ENCODE results near the gene AIP.

The AIP gene

GRCh38 chr11:67440229-67441097 lies 42.4 kb upstream of the AIP start:
- no peak for FAIRE-seq
- TF ChIP-seq POLR2A (IDR thresholded peaks at IDR 0.05; ENCODE audit: low read depth, low read length) = no peak
- no peak for DNase-seq (ENCODE audit: insufficient read length, low spot score)

- FAIRE-seq (no peak), DNase-seq (ENCODE audit: insufficient read length, low spot score) (no peak)
- no peak for TF ChIP-seq POLR2A (IDR thresholded peaks at IDR 0.05; ENCODE audit: low read depth, low read length)
Observed at GRCh38 chr11:67441098-67441563, 41.7 kb upstream of the AIP start.

- DNase-seq (ENCODE audit: insufficient read length, low spot score) = no peak
- TF ChIP-seq POLR2A (IDR thresholded peaks at IDR 0.05; ENCODE audit: low read depth, low read length) = no peak
- no peak for FAIRE-seq
Observed at GRCh38 chr11:67441731-67442351, 41.0 kb upstream of the AIP start.

- no peak for TF ChIP-seq POLR2A (IDR thresholded peaks at IDR 0.05; ENCODE audit: low read depth, low read length)
- FAIRE-seq (no peak), DNase-seq (ENCODE audit: insufficient read length, low spot score) (no peak)
Observed at GRCh38 chr11:67442504-67443404, 40.1 kb upstream of the AIP start.

GRCh38 chr11:67445515-67445914 lies 37.3 kb upstream of the AIP start:
- TF ChIP-seq POLR2A (IDR thresholded peaks at IDR 0.05; ENCODE audit: low read depth, low read length) = no peak
- FAIRE-seq (no peak), DNase-seq (ENCODE audit: insufficient read length, low spot score) (no peak)

GRCh38 chr11:67448220-67448609 lies 34.6 kb upstream of the AIP start:
- TF ChIP-seq POLR2A (IDR thresholded peaks at IDR 0.05; ENCODE audit: low read depth, low read length) = no peak
- no peak for DNase-seq (ENCODE audit: insufficient read length, low spot score)
- FAIRE-seq = no peak

- FAIRE-seq (no peak), DNase-seq (ENCODE audit: insufficient read length, low spot score) (no peak)
- no peak for TF ChIP-seq POLR2A (IDR thresholded peaks at IDR 0.05; ENCODE audit: low read depth, low read length)
Observed at GRCh38 chr11:67449116-67449844, 33.5 kb upstream of the AIP start.

- TF ChIP-seq POLR2A (IDR thresholded peaks at IDR 0.05; ENCODE audit: low read depth, low read length) = no peak
- DNase-seq (ENCODE audit: insufficient read length, low spot score) (no peak), FAIRE-seq (no peak)
Observed at GRCh38 chr11:67450796-67451657, 31.8 kb upstream of the AIP start.

GRCh38 chr11:67451658-67451976 lies 31.2 kb upstream of the AIP start:
- FAIRE-seq = no peak
- no peak for DNase-seq (ENCODE audit: insufficient read length, low spot score)
- no peak for TF ChIP-seq POLR2A (IDR thresholded peaks at IDR 0.05; ENCODE audit: low read depth, low read length)

GRCh38 chr11:67452141-67452952 lies 30.5 kb upstream of the AIP start, which contains the start of gene GPR152:
TSS of gene GPR152 (minus strand) at chr11:67452729. CDS start at chr11:67452724, 5 bp downstream.
- DNase-seq (ENCODE audit: insufficient read length, low spot score) (no peak), FAIRE-seq (no peak)
- no peak for TF ChIP-seq POLR2A (IDR thresholded peaks at IDR 0.05; ENCODE audit: low read depth, low read length)

GRCh38 chr11:67453816-67454732 lies 28.8 kb upstream of the AIP start:
- no peak for TF ChIP-seq POLR2A (IDR thresholded peaks at IDR 0.05; ENCODE audit: low read depth, low read length)
- no peak for FAIRE-seq
- DNase-seq (ENCODE audit: insufficient read length, low spot score) = no peak

Data from H54 (cell line).